ENCODE results near the gene PIEZO2. TPM values are rescaled to one million over a fixed set of nuclear protein-coding genes. Genes with fewer than 3 reads are reported as not detected.

Gene PIEZO2
- total RNA-seq, 1 donor from 2014 or later: 5.3 TPM

- Mint-ChIP-seq H3K4me1 (ENCODE audit: low read depth, unreplicated experiment) (no peaks in the 10 kb centered on the region), H3K9me3 (ENCODE audit: unreplicated experiment) (peaks cover 28% of the 10 kb centered on the region), H3K27ac (ENCODE audit: unreplicated experiment) (no peak overlapping the region), H3K4me3 (ENCODE audit: unreplicated experiment) (no peak overlapping the region), H3K36me3 (ENCODE audit: low read depth, unreplicated experiment) (peaks cover 8% of the 10 kb centered on the region), H3K27me3 (ENCODE audit: low read depth, unreplicated experiment) (no peaks in the 10 kb centered on the region)
- Histone ChIP-seq H3K9me3 (ENCODE audit: insufficient read depth, low read depth, low read length) (peaks cover 14% of the 10 kb centered on the region), H3K9ac (ENCODE audit: low read length) (no peak overlapping the region), H3K36me3 (ENCODE audit: insufficient read depth, low read length) (no peaks in the 10 kb centered on the region), H3K79me2 (ENCODE audit: insufficient read depth, low read length) (no peaks in the 10 kb centered on the region), H2AFZ (ENCODE audit: low read depth, low read length) (no peak overlapping the region), H3K4me2 (ENCODE audit: low read length) (no peak overlapping the region), H4K20me1 (ENCODE audit: insufficient read depth, low read length) (no peaks in the 10 kb centered on the region), H3K4me3 (ENCODE audit: insufficient read depth, low read depth, low read length) (no peak overlapping the region), H3K27ac (ENCODE audit: low read depth, low read length) (no peak overlapping the region), H3K4me1 (ENCODE audit: insufficient read depth, low read length) (no peaks in the 10 kb centered on the region), H3K27me3 (ENCODE audit: insufficient read depth, low read length) (no peaks in the 10 kb centered on the region)
- no peak for DNase-seq (ENCODE audit: low read depth)
- TF ChIP-seq CTCF (IDR thresholded peaks at IDR 0.05; ENCODE audit: insufficient read depth, low read depth, low read length) (no peak), EZH2 (IDR thresholded peaks at IDR 0.05; ENCODE audit: insufficient read depth, low read length) (no peak)
- no peak for FAIRE-seq
These were observed 206.4 kb downstream of the PIEZO2 start for GRCh38 chr18:10942998-10943397.

GRCh38 chr18:10939822-10940221 is 209.5 kb downstream of the PIEZO2 start:
- Histone ChIP-seq H3K4me3 (ENCODE audit: insufficient read depth, low read depth, low read length) (no peak overlapping the region), H3K79me2 (ENCODE audit: insufficient read depth, low read length) (no peaks in the 10 kb centered on the region), H3K9ac (ENCODE audit: low read length) (no peak overlapping the region), H3K4me2 (ENCODE audit: low read length) (no peak overlapping the region), H4K20me1 (ENCODE audit: insufficient read depth, low read length) (no peaks in the 10 kb centered on the region), H3K27me3 (ENCODE audit: insufficient read depth, low read length) (no peaks in the 10 kb centered on the region), H3K9me3 (ENCODE audit: insufficient read depth, low read depth, low read length) (peaks cover 5% of the 10 kb centered on the region), H3K27ac (ENCODE audit: low read depth, low read length) (no peak overlapping the region), H3K4me1 (ENCODE audit: insufficient read depth, low read length) (no peaks in the 10 kb centered on the region), H2AFZ (ENCODE audit: low read depth, low read length) (no peak overlapping the region), H3K36me3 (ENCODE audit: insufficient read depth, low read length) (no peaks in the 10 kb centered on the region)
- no peak for DNase-seq (ENCODE audit: low read depth)
- TF ChIP-seq CTCF (IDR thresholded peaks at IDR 0.05; ENCODE audit: insufficient read depth, low read depth, low read length) (no peak), EZH2 (IDR thresholded peaks at IDR 0.05; ENCODE audit: insufficient read depth, low read length) (no peak)
- Mint-ChIP-seq H3K4me3 (ENCODE audit: unreplicated experiment) (no peak overlapping the region), H3K27me3 (ENCODE audit: low read depth, unreplicated experiment) (no peaks in the 10 kb centered on the region), H3K9me3 (ENCODE audit: unreplicated experiment) (peaks cover 15% of the 10 kb centered on the region), H3K27ac (ENCODE audit: unreplicated experiment) (no peak overlapping the region), H3K36me3 (ENCODE audit: low read depth, unreplicated experiment) (peaks cover 4% of the 10 kb centered on the region), H3K4me1 (ENCODE audit: low read depth, unreplicated experiment) (no peaks in the 10 kb centered on the region)
- no peak for FAIRE-seq

DNA sequence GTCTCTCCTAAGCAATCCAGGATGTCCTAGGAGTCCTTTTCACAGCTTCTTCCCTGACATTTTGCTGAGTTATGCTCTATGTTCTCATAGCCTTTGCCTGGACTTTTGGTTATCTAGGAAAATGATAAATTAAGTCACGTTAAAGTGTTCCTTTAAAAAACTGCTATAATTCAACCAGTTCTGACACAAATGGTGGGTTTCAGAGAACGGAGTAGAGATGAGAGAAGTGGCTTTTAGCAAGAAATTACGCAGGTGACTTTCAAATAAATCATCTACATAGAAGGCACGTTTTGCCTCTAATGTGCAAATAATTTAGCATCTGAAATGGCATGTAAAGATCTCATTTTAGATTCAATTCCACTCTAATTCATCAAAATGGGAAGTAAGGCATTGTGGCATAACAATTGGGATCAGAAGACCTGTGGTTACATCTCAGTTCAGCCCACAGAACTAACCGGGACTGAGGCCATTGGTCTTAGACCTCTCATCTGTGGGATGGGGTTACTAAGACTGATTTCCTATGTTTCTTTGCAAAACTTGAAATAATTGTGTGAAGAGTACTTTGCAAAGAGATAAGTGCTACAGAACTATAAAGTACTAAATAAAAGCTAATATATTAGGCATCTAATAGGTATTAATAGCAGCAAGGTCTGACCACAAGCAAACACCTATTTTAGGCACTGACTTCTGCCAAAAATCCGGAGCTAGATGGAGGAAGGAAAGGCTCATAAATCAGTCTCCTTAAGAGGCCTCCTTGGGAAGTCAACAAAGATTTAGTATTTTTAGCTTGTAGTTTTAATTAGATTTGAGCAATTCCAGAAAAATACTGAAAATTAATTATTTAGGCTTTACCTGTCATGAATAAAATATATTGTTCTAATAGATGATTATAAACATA is 211.4 kb downstream of the PIEZO2 start:
- Mint-ChIP-seq H3K4me3 (ENCODE audit: unreplicated experiment) (no peak overlapping the region), H3K4me1 (ENCODE audit: low read depth, unreplicated experiment) (no peaks in the 10 kb centered on the region), H3K9me3 (ENCODE audit: unreplicated experiment) (peaks cover 5% of the 10 kb centered on the region), H3K36me3 (ENCODE audit: low read depth, unreplicated experiment) (no peaks in the 10 kb centered on the region), H3K27ac (ENCODE audit: unreplicated experiment) (no peak overlapping the region), H3K27me3 (ENCODE audit: low read depth, unreplicated experiment) (no peaks in the 10 kb centered on the region)
- Histone ChIP-seq H2AFZ (ENCODE audit: low read depth, low read length) (no peak overlapping the region), H3K9me3 (ENCODE audit: insufficient read depth, low read depth, low read length) (no peaks in the 10 kb centered on the region), H3K27ac (ENCODE audit: low read depth, low read length) (no peak overlapping the region), H3K27me3 (ENCODE audit: insufficient read depth, low read length) (no peaks in the 10 kb centered on the region), H3K4me3 (ENCODE audit: insufficient read depth, low read depth, low read length) (no peak overlapping the region), H3K79me2 (ENCODE audit: insufficient read depth, low read length) (no peaks in the 10 kb centered on the region), H3K4me1 (ENCODE audit: insufficient read depth, low read length) (no peaks in the 10 kb centered on the region), H4K20me1 (ENCODE audit: insufficient read depth, low read length) (no peaks in the 10 kb centered on the region), H3K4me2 (ENCODE audit: low read length) (no peak overlapping the region), H3K9ac (ENCODE audit: low read length) (no peak overlapping the region), H3K36me3 (ENCODE audit: insufficient read depth, low read length) (no peaks in the 10 kb centered on the region)
- no peak for TF ChIP-seq EZH2 (IDR thresholded peaks at IDR 0.05; ENCODE audit: insufficient read depth, low read length)
- TF ChIP-seq CTCF (IDR thresholded peaks at IDR 0.05; ENCODE audit: insufficient read depth, low read depth, low read length): no peak
- FAIRE-seq: no peak
- DNase-seq (ENCODE audit: low read depth): no peak
